GM21529 (cell line): ENCODE measurements around the gene TBC1D9B.
"Not testable (repeated sequence)": the region's sequence is repeated elsewhere in the genome, so short reads cannot be mapped to it uniquely, and the experiment has no call there.

Source experiments
- ATAC-seq: cut with Tn5 transposase; IDR thresholded peaks from one replicate; pipeline ENCODE4 v1.9.1; 2021; ENCODE audit not compliant: unreplicated experiment

The TBC1D9B gene

DNA sequence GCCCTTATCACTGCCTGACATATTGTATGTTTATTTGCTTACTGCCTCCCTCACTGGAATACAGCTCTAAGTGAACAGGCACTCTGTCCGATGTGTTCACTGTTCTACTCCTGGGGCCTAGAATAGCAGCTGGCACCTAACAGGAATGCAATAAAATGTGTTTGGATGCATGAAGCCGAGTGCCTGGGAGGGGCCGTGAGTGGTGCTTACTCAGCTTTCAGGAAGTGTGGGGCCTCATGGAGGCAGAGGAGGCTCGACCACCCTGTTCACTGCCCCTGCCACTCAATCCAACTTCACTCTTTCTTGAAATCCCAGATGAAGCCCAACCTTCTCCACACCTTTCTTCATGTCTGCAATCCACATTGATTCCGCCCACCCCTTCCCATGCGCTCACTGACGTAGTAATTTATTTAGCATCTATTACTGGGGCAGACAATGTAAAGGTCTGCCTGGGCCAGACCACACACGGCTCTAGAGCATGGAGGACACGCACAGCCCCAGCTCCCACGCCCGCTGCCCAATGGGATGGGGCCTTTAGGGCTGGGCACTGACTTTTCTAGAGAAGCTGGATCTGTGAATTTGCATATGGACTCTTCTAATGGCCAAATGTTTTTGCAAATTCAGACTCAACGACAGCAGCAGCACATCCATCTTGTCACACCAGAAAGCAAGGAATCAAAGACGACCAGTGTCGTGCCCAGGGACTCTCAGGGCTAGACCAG, 21.3 kb downstream of the TBC1D9B start:
- ATAC-seq = no peak

- no peak for ATAC-seq
These were observed 22.1 kb downstream of the TBC1D9B start for GRCh38 chr5:179885491-179886090.

DNA sequence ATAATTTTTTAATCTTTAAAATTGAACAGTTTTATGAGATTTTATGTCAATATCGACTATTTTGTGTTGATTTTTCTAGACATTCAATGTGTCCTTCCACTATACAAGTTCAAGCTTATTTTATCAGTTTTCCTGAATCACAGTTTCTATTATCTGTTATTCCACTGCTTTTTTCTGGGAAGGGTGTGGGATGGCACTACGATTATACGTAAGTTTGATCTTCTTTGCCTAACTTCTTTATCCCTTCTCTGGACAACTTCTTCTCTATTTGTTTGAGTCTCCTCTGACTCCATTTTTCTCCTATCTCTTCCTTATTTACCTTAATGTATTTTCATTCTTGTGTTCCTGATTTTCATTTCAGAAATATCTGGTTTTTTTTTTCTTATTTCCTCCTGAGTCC, 24.5 kb downstream of the TBC1D9B start:
- ATAC-seq = no peak

DNA sequence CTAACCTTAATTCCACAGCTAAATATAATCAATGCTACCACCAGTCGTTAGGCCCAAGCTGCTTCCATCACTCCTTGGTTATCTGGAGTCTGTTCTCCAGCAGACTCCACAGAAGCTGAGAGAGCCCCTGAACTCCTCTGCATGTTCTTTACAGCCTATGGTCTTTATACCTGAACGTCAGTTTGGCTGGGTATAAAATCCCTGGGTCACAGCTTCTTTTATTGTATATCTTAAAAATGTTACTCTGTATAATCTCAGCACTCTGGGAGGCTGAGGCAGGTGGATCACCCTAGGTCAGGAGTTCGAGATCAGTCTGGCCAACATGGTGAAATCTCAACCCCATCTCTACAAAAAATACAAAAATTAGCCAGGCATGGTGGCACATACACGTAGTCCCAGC, 25.4 kb downstream of the TBC1D9B start:
- no peak for ATAC-seq

DNA sequence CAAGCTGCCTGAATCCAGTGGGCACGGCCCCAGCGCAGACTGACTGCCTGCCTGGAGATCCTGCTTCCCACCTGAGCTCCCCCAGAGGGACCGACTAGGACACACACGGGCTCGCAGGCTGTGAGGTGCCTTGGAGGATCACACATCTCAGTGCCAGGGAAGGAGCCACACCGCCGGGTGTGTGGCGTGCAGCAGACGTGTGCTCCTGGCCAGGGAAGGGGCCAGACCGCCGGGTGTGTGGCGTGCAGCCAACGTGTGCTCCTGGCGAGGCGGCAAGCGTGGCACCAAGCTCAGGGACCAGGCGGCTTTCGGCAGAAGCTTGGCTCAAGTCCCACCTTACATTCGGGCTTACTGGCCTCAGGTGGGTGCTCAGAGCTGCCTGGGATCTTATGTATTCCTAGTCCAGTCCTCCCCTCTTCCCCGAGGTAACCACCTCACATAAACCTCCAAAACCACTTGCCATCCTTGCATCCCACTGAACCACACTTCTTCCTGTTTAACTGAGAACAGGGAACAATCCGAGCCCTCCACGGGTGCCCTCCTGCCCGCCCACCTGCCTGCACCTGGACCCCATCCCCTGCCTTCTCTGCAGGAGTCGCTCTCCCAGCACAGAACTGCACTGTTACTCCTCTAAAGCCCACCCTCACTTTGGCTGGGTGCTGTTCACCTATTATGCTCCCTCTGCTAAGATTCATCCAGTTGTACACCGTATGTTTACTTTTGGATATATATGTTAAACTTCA, 26.7 kb downstream of the TBC1D9B start:
- ATAC-seq = no peak

- no peak for ATAC-seq
These were observed 27.5 kb downstream of the TBC1D9B start for GRCh38 chr5:179880066-179880650.

- ATAC-seq = no peak
These were observed 28.0 kb downstream of the TBC1D9B start for GRCh38 chr5:179879690-179880010.

GRCh38 chr5:179879003-179879689, 28.6 kb downstream of the TBC1D9B start:
- ATAC-seq = no peak

GRCh38 chr5:179878222-179879002, 29.3 kb downstream of the TBC1D9B start:
- no peak for ATAC-seq

GRCh38 chr5:179876610-179876952, 31.1 kb downstream of the TBC1D9B start:
- ATAC-seq = no peak

- no peak for ATAC-seq
These were observed 31.7 kb downstream of the TBC1D9B start for GRCh38 chr5:179875741-179876609.

DNA sequence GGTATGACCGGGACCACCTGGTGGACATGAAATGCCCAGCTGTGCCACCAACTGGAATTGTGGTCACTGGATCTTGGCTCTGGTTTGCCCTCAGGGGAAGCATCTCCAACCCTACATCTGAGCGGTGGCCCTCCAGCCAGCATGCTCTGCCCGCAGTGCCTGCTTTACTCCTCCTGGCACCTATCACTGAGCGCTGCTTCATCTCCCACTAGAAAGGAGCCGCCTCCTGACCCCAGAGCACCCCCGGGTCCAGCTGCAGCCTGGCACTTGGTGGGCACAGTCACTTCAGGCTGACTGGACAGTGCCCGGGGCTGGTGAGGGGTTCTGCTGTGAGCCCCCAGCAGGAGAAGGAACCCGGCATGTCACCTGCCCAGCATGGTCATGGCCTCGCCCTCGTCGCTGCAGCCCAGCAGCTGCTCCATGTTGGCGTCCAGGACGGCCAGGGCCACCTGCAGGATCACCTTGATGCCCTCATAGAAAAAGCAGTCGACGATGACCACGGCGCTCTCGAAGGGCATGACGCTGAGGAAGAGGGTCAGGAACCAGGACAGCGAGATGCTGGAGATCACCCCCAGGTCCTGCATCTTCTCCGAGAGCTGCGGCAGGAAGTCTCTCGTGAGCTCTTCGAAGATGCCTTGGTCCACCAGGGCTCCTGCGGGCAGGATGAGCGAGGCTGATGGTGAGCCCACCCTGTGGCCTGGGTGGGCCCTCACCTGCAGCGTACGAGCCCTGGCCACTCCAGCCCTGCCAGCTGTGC, 33.0 kb downstream of the TBC1D9B start:
- no peak for ATAC-seq

GRCh38 chr5:179874136-179874535, 33.6 kb downstream of the TBC1D9B start:
- no peak for ATAC-seq

DNA sequence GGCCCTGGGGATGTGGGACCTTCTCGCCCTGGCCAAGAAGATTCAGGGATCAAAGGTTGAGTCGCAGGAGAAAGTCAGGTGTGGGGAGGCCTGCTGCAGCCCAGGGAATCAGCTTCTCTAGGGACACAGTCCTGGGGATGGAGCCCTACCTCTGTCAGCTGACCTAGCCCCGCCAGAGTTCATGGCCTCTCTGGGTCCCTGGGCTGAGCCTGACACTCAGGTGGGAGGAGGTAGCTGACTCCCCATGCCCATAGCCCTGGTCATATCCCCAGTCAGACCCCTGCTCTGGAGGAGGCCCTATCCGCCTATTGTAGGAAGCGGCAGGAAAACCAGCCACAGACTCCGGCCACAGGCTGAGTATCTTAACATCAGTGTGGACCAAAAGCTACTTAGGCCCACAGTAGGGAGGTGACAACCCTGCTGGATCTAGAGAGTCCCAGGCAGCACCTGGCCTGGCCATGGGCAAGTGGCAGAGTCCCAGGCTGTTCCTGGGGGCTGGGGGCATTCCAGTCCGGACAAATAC, 34.0 kb downstream of the TBC1D9B start:
- ATAC-seq = no peak

- no peak for ATAC-seq
These were observed 34.7 kb downstream of the TBC1D9B start for GRCh38 chr5:179872828-179873575.

DNA sequence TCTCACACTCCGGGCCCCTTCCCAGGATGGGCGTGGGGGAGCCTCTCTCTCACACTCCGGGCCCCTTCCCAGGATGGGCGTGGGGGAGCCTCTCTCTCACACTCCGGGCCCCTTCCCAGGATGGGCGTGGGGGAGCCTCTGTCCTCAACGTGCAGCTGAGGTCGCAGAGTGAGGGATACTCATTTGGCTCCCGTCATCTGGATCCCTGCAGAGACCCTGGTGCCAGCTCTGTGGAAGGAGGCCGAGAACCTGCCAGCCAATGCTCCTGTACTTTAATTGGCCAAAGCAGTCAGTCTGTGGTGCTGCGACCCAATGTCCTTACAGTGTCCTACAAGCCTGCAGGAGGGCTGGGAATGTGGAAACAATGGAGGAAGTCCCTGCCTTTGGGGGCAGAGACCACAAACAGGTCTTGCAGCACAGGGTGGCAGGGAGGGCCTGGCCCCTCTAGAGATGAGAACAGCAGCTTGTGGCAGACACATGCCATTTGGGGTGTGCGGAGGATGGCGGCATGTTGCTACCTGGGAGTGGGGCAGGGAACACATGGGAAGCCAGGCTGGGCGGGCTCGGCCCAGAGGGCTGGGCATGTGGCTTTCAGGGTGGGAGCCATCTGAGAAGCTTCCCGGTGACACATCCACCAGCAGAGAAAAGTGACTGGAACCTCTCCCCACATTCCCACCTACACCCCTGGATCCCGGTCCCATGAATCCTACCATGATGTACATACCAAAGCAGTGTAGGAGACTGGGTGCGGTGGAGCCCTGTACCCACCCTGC, 35.5 kb downstream of the TBC1D9B start:
- ATAC-seq = no peak

- not testable (repeated sequence) for ATAC-seq
These were observed 36.2 kb downstream of the TBC1D9B start for GRCh38 chr5:179871533-179871932.
